IMR-90 (cell line): Measurements from ENCODE around the gene MAP6. TPM values are rescaled to one million over a fixed set of nuclear protein-coding genes. Genes with fewer than 3 reads are reported as not detected.

Source experiments
- ATAC-seq: fragments of 200-7000 bp; cut with Tn5 transposase; 2 replicates; pipeline ENCODE4 v1.9.1; 2020; ENCODE audit warnings: low read depth, mild to moderate bottlenecking, moderate library complexity
- BruUV-seq: library from RNA; stranded (reverse); fragments of 400-500 nt; replicated peaks from 2 replicates; lab custom pipeline; 2021; lab: Mats Ljungman, UMichigan
- CTCF ChIA-PET: fragments of 300-600 bp; formaldehyde crosslinking; extraction: SDS; loops from one replicate; lab custom pipeline; 2021; ENCODE audit warnings: antibody characterized with exemption; lab: Yijun Ruan, JAX
- POLR2A ChIA-PET: fragments of 300-600 bp; sonication (Branson Sonifier 250); formaldehyde crosslinking; loops from one replicate; lab custom pipeline; 2022; ENCODE audit warnings: antibody characterized with exemption; ENCODE audit not compliant: unreplicated experiment; lab: Charles Lee
- DNase-seq: peaks from one replicate; pipeline ENCODE4 v3.0.0; 2013
- H2AFZ ChIP-seq: replicated peaks from 2 replicates; pipeline ENCODE3; 2013; ENCODE audit warnings: low read length, mild to moderate bottlenecking; ENCODE audit not compliant: poor library complexity
- H2AK5ac ChIP-seq: 2 replicates; pipeline ENCODE4 v1.6.1; 2013; ENCODE audit warnings: low read depth, low read length, inconsistent platforms
- H2AK9ac ChIP-seq: replicated peaks from 2 replicates; pipeline ENCODE3; 2013; ENCODE audit warnings: mild to moderate bottlenecking, low read depth, low read length, moderate library complexity; ENCODE audit not compliant: poor library complexity
- H2BK120ac ChIP-seq: 2 replicates; pipeline ENCODE4 v1.6.1; 2013; ENCODE audit warnings: low read depth, low read length, inconsistent platforms
- H2BK15ac ChIP-seq: 3 replicates; pipeline ENCODE4 v1.6.1; 2013; ENCODE audit warnings: low read depth, low read length, inconsistent platforms
- H2BK20ac ChIP-seq: 2 replicates; pipeline ENCODE4 v1.6.1; 2013; ENCODE audit warnings: low read depth, mild to moderate bottlenecking, inconsistent platforms, low read length, moderate library complexity
- H2BK5ac ChIP-seq: 2 replicates; pipeline ENCODE4 v1.6.1; 2013; ENCODE audit warnings: mild to moderate bottlenecking, low read depth, low read length, inconsistent platforms; ENCODE audit not compliant: poor library complexity, severe bottlenecking
- H3K14ac ChIP-seq: replicated peaks from 2 replicates; pipeline ENCODE4 v1.6.1; 2013; ENCODE audit warnings: low read depth, low read length, inconsistent platforms
- H3K18ac ChIP-seq: 2 replicates; pipeline ENCODE4 v1.6.1; 2013; ENCODE audit warnings: low read depth, low read length, control low read depth
- H3K23ac ChIP-seq: 2 replicates; pipeline ENCODE4 v1.6.1; 2013; ENCODE audit warnings: low read depth, low read length, inconsistent platforms
- H3K27ac ChIP-seq: 2 replicates; pipeline ENCODE4 v1.5.1; 2013; ENCODE audit warnings: mild to moderate bottlenecking, control low read depth, low read length; ENCODE audit not compliant: insufficient read depth
- H3K27me3 ChIP-seq: 2 replicates; pipeline ENCODE4 v1.6.1; 2013; ENCODE audit warnings: low read length; ENCODE audit not compliant: control insufficient read depth, insufficient read depth
- H3K36me3 ChIP-seq: 2 replicates; pipeline ENCODE4 v1.6.1; 2013; ENCODE audit warnings: low read length, mixed read lengths; ENCODE audit not compliant: control insufficient read depth, insufficient read depth
- H3K4ac ChIP-seq: 2 replicates; pipeline ENCODE4 v1.6.1; 2013; ENCODE audit warnings: low read depth, low read length, inconsistent platforms
- H3K4me1 ChIP-seq: 2 replicates; pipeline ENCODE4 v1.6.1; 2013; ENCODE audit warnings: low read length, mixed read lengths; ENCODE audit not compliant: control insufficient read depth, insufficient read depth
- H3K4me2 ChIP-seq: 2 replicates; pipeline ENCODE4 v1.6.1; 2013; ENCODE audit warnings: low read depth, mild to moderate bottlenecking, control low read depth, low read length, moderate library complexity
- H3K4me3 ChIP-seq: 2 replicates; pipeline ENCODE4 v1.5.1; 2013; ENCODE audit warnings: low read depth, mild to moderate bottlenecking, control low read depth, low read length, moderate library complexity; ENCODE audit not compliant: insufficient read depth
- H3K56ac ChIP-seq: 2 replicates; pipeline ENCODE4 v1.6.1; 2013; ENCODE audit warnings: low read length, inconsistent platforms; ENCODE audit not compliant: insufficient read depth; ENCODE audit errors: extremely low read depth
- H3K79me1 ChIP-seq, 2 experiments: 2 replicates each; pipeline ENCODE4 v1.6.1; 2013; ENCODE audit warnings: low read length in 2 of 2, inconsistent platforms in 1 of 2, low read depth in 1 of 2
- H3K9ac ChIP-seq: 2 replicates; pipeline ENCODE4 v1.6.1; 2013; ENCODE audit warnings: low read depth, low read length, control low read depth
- H3K9me1 ChIP-seq: 2 replicates; pipeline ENCODE4 v1.6.1; 2013; ENCODE audit warnings: low read length, inconsistent platforms; ENCODE audit not compliant: insufficient read depth
- H3K9me3 ChIP-seq: 2 replicates; pipeline ENCODE4 v1.6.1; 2013; ENCODE audit warnings: low read length; ENCODE audit not compliant: control insufficient read depth, insufficient read depth
- H4K20me1 ChIP-seq: 2 replicates; pipeline ENCODE4 v1.6.1; 2013; ENCODE audit warnings: low read length, inconsistent platforms; ENCODE audit not compliant: insufficient read depth
- H4K5ac ChIP-seq: 2 replicates; pipeline ENCODE4 v1.6.1; 2013; ENCODE audit warnings: mild to moderate bottlenecking, low read depth, low read length, control low read depth
- H4K8ac ChIP-seq, 2 experiments: 2 replicates each; pipeline ENCODE4 v1.6.1; 2013; ENCODE audit warnings: low read depth in 2 of 2, low read length in 2 of 2, control low read depth in 1 of 2, inconsistent platforms in 1 of 2
- H4K91ac ChIP-seq: 2 replicates; pipeline ENCODE4 v1.6.1; 2013; ENCODE audit warnings: low read depth, low read length, inconsistent platforms; ENCODE audit not compliant: insufficient read depth
- BHLHE40 ChIP-seq: fragments of 150-350 bp; IDR thresholded peaks from 2 replicates; pipeline ENCODE4 v1.6.1; 2016; ENCODE audit warnings: mild to moderate bottlenecking, low read depth, low read length
- CEBPB ChIP-seq: IDR thresholded peaks from 2 replicates; pipeline ENCODE4 v1.6.1; 2012; ENCODE audit warnings: low read depth, low read length, improper control_type of control experiment
- CTCF ChIP-seq: conservative IDR thresholded peaks from 2 replicates; pipeline ENCODE4 v1.5.1; 2012; ENCODE audit warnings: mild to moderate bottlenecking, low read depth, low read length, improper control_type of control experiment
- ELK1 ChIP-seq: fragments of 150-350 bp; IDR thresholded peaks from 2 replicates; pipeline ENCODE4 v1.6.1; 2016; ENCODE audit warnings: low read depth, mild to moderate bottlenecking, low read length, moderate library complexity, borderline replicate concordance
- FOS ChIP-seq: fragments of 150-350 bp; IDR thresholded peaks from 2 replicates; pipeline ENCODE4 v1.6.1; 2016; ENCODE audit warnings: low read depth, low read length
- MAFK ChIP-seq: IDR thresholded peaks from 2 replicates; pipeline ENCODE4 v1.6.1; 2012; ENCODE audit warnings: low read depth, low read length, improper control_type of control experiment
- MAZ ChIP-seq: IDR thresholded peaks from 2 replicates; pipeline ENCODE4 v1.6.1; 2012; ENCODE audit warnings: low read depth, mild to moderate bottlenecking, low read length, improper control_type of control experiment, moderate library complexity, borderline replicate concordance
- MXI1 ChIP-seq: IDR thresholded peaks from 2 replicates; pipeline ENCODE4 v1.6.1; 2012; ENCODE audit warnings: low read depth, mild to moderate bottlenecking, low read length, moderate library complexity, borderline replicate concordance
- POLR2A ChIP-seq: IDR thresholded peaks from 2 replicates; pipeline ENCODE4 v1.6.1; 2012; ENCODE audit warnings: mild to moderate bottlenecking, low read depth, low read length
- RAD21 ChIP-seq: IDR thresholded peaks from 2 replicates; pipeline ENCODE4 v1.6.1; 2012; ENCODE audit warnings: low read length, improper control_type of control experiment
- RCOR1 ChIP-seq: IDR thresholded peaks from 2 replicates; pipeline ENCODE4 v1.6.1; 2012; ENCODE audit warnings: mild to moderate bottlenecking, low read length, improper control_type of control experiment; ENCODE audit not compliant: insufficient replicate concordance
- RFX5 ChIP-seq: IDR thresholded peaks from 2 replicates; pipeline ENCODE4 v1.8.0; 2012; ENCODE audit warnings: low read depth, mild to moderate bottlenecking, low read length, moderate library complexity
- SMC3 ChIP-seq: fragments of 150-350 bp; IDR thresholded peaks from 2 replicates; pipeline ENCODE4 v1.6.1; 2016; ENCODE audit warnings: low read depth, mild to moderate bottlenecking, antibody characterized with exemption, low read length, moderate library complexity
- USF2 ChIP-seq: fragments of 150-350 bp; IDR thresholded peaks from 2 replicates; pipeline ENCODE4 v1.6.1; 2017; ENCODE audit warnings: mild to moderate bottlenecking, antibody characterized with exemption, low read length, low read depth
- WGBS, 2 experiments: methylation state at CpG; one replicate each; pipeline versions ENCODE4 v1.1.5 to v1.1.7; 2013; ENCODE audit warnings: missing lambda C conversion rate in 2 of 2; ENCODE audit not compliant: insufficient read length in 1 of 2; ENCODE audit errors: extremely low coverage in 2 of 2; 5-methylcytosine and 5-hydroxymethylcytosine counted together
- dilution Hi-C: fragments of 300-500 bp; cut with HindIII; formaldehyde crosslinking; loops from one replicate; pipeline ENCODE4 v1.14.3; 2018; ENCODE audit warnings: low sequenced_read_pairs; ENCODE audit not compliant: unreplicated experiment
- in situ Hi-C: fragments of 300-500 bp; cut with MboI; formaldehyde crosslinking; loops from 3 replicates; pipeline ENCODE4 v1.14.3; 2019; ENCODE audit warnings: low sequenced_read_pairs, inconsistent platforms, mixed read lengths
- intact Hi-C: fragments of 100-400 bp; cut with micrococcal nuclease; formaldehyde crosslinking; loops from 2 replicates; pipeline ENCODE4 v1.10.0; 2022
- polyA plus RNA-seq, 3 experiments: library from polyadenylated mRNA; depleted of rRNA; stranded (reverse); fragments of >200 nt; gene quantifications; 2 replicates each; pipeline ENCODE4 v1.2.3, GENCODE V29; 2012; ENCODE audit warnings: low replicate concordance in 1 of 3
- total RNA-seq: library from RNA; depleted of rRNA; stranded (reverse); fragments of >200 nt; gene quantifications from 2 replicates; pipeline ENCODE4 v1.2.3, GENCODE V29; 2012

Gene MAP6
- total and polyA plus RNA-seq, 2 of the 4 experiments (the other 2 are of a cell fraction) = 3.0 to 3.4 TPM

GRCh38 chr11:75539459-75540334, 129.1 kb downstream of the MAP6 start:
- Histone ChIP-seq H3K9ac (no peak overlapping the region), H3K23ac (no peak overlapping the region), H3K9me3 (no peaks in the 10 kb centered on the region), H4K8ac (no peak overlapping the region), H4K91ac (no peak overlapping the region), H3K79me1 (no peaks in the 10 kb centered on the region), H3K18ac (no peak overlapping the region), H3K56ac (no peak overlapping the region), H3K27ac (no peak overlapping the region), H2BK5ac (no peak overlapping the region), H3K36me3 (no peaks in the 10 kb centered on the region), H2BK15ac (no peak overlapping the region), H2AFZ (peak overlapping the region; percentile 47), H3K4ac (no peak overlapping the region), H2AK9ac (no peak overlapping the region), H2BK20ac (no peak overlapping the region), H2AK5ac (no peak overlapping the region), H3K4me2 (no peak overlapping the region), H3K27me3 (no peaks in the 10 kb centered on the region; the same call in 1 of the 2 replicates), H3K4me3 (no peak overlapping the region), H3K9me1 (no peaks in the 10 kb centered on the region), H3K4me1 (peaks cover 6% of the 10 kb centered on the region; the same call in 1 of the 2 replicates), H2BK120ac (no peak overlapping the region), H3K14ac (no peak overlapping the region), H4K20me1 (no peaks in the 10 kb centered on the region), H4K5ac (no peak overlapping the region)
- POLR2A ChIA-PET = no interaction called here
- CTCF ChIA-PET = interaction anchor here (0.6 kb wide), 1 partner anchor 613 kb away, joined by 3 read pairs; no protein-coding TSS in a partner anchor
- DNase-seq = no peak
- dilution Hi-C loops = no loop called here
- intact Hi-C loops = no loop called here
- BruUV-seq = no TSS peak
- in situ Hi-C loops = loop anchor here (25.0 kb wide), 1 partner anchor 252 kb away; no protein-coding TSS in a partner anchor
- peak; percentile 74 for ATAC-seq
- 27% methylated on average over 4 of the region's 9 CpGs; no CpG with 5 or more reads in 1 of the 2 experiments for WGBS, 2 experiments
- TF ChIP-seq MAZ = no peak
- TF ChIP-seq RCOR1 = no peak
- no peak for TF ChIP-seq FOS
- no peak for TF ChIP-seq MXI1
- no peak for TF ChIP-seq ELK1
- no peak for TF ChIP-seq RAD21
- TF ChIP-seq POLR2A = no peak
- no peak for TF ChIP-seq SMC3
- TF ChIP-seq USF2 = no peak
- no peak for TF ChIP-seq BHLHE40
- TF ChIP-seq RFX5 = no peak
- no peak for TF ChIP-seq MAFK
- TF ChIP-seq CTCF = no peak
- no peak for TF ChIP-seq CEBPB
